Ishikawa (cell line): ENCODE data around the gene RBBP9.

Experiments used
- CEBPB ChIP-seq: IDR thresholded peaks from 2 replicates; pipeline ENCODE4 v1.6.1; 2012
- CREB1 ChIP-seq: IDR thresholded peaks from 2 replicates; pipeline ENCODE4 v1.6.1; 2012; ENCODE audit warnings: low read depth
- EGR1 ChIP-seq: IDR thresholded peaks from 2 replicates; pipeline ENCODE4 v1.6.1; 2012
- EP300 ChIP-seq: IDR thresholded peaks from 2 replicates; pipeline ENCODE4 v1.6.1; 2012; ENCODE audit warnings: borderline replicate concordance
- FOXM1 ChIP-seq: IDR thresholded peaks from 2 replicates; pipeline ENCODE4 v1.6.1; 2012; ENCODE audit warnings: low read depth, borderline replicate concordance
- NFIC ChIP-seq: IDR thresholded peaks from 2 replicates; pipeline ENCODE4 v1.6.1; 2012
- RAD21 ChIP-seq: IDR thresholded peaks from 2 replicates; pipeline ENCODE4 v1.6.1; 2012; ENCODE audit warnings: low read depth
- TAF1 ChIP-seq: IDR thresholded peaks from 2 replicates; pipeline ENCODE4 v1.6.1; 2012; ENCODE audit warnings: low read depth, mild to moderate bottlenecking
- TCF12 ChIP-seq: IDR thresholded peaks from 2 replicates; pipeline ENCODE4 v1.6.1; 2012; ENCODE audit warnings: low read depth
- TEAD4 ChIP-seq: IDR thresholded peaks from 2 replicates; pipeline ENCODE4 v1.6.1; 2012
- YY1 ChIP-seq: IDR thresholded peaks from 2 replicates; pipeline ENCODE4 v1.6.1; 2012; ENCODE audit warnings: low read depth
- ZBTB7A ChIP-seq: IDR thresholded peaks from 2 replicates; pipeline ENCODE4 v1.6.1; 2012; ENCODE audit warnings: low read depth
- TF ChIP-seq, protein P1 (sequence below): IDR thresholded peaks from 2 replicates; pipeline ENCODE4 v1.6.1; 2012
- TF ChIP-seq, protein P2 (sequence below): IDR thresholded peaks from 2 replicates; pipeline ENCODE4 v1.6.1; 2012
- TF ChIP-seq, protein P3 (sequence below): IDR thresholded peaks from 2 replicates; pipeline ENCODE4 v1.6.1; 2012; ENCODE audit warnings: low read depth, mild to moderate bottlenecking

Gene RBBP9

DNA sequence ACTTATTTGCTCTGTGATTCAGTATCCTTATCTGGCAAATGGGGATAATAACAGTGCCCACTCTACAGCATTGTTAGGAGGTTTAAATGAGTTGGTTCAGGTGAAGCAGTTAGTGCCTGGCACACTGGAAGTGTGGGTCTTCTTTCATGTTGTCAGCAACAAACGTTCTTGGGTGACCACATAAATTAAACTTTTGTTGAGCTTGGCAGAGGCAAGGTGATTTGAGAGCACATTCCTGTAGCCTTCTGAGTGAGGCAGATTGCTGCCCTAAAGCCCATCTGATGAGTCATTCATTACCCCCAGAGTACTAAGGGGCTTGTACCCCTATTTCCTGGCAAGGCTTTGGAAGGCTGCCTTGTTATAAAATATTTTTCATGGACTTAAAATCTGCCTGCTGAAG lies 36.5 kb upstream of the RBBP9 start:
- TF ChIP-seq FOXM1 (no peak), ZBTB7A (no peak), YY1 (no peak), TEAD4 (no peak), RAD21 (no peak), EP300 (no peak)
- TF ChIP-seq, protein P1, sequence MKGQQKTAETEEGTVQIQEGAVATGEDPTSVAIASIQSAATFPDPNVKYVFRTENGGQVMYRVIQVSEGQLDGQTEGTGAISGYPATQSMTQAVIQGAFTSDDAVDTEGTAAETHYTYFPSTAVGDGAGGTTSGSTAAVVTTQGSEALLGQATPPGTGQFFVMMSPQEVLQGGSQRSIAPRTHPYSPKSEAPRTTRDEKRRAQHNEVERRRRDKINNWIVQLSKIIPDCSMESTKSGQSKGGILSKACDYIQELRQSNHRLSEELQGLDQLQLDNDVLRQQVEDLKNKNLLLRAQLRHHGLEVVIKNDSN: no peak

DNA sequence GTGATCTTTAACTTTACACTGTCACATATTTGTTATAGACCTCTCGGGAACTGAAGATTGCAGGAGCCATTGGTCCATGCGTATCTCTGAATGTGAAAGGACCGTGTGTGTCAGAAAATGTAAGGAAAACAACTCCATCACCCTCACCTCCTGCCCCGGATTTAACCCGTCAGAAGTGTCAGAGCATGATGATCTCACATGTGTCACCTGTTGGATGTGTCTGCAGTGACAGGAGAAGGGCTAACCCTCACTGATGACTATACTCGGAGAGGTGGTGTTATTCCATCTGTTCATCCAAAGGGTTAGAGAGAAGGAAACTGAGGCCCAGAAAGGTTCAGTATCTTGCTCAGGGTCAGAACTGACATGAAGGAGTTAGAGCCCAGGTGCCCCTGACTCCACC lies 35.6 kb upstream of the RBBP9 start:
- TF ChIP-seq FOXM1: no peak
- no peak for TF ChIP-seq TEAD4
- TF ChIP-seq EP300: no peak
- no peak for TF ChIP-seq TCF12
- TF ChIP-seq ZBTB7A: no peak
- no peak for TF ChIP-seq RAD21
- TF ChIP-seq, protein P1: no peak

DNA sequence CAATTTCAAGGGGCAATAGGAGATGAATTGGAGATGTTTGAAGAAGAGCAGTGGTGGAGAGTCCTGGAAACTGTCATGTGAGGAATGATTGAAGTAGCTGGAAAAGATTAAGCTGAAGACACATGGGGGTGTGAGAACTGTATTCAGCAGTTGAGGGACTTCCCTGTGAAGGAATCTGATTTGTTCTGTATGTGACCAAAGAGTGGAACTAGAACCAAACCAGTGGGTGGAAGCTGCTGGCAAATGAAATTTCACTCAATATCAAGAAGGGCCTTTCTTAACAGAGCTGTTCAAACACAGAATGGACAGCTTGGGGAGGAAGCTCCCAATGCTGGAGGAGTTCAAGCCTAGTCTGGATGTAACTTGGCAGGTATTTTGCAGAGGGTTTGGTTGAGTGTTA lies 32.0 kb upstream of the RBBP9 start:
- TF ChIP-seq, protein P1: no peak
- TF ChIP-seq CREB1 (no peak), YY1 (no peak), NFIC (no peak), CEBPB (no peak), ZBTB7A (no peak), TAF1 (no peak), EGR1 (no peak), TEAD4 (no peak), TCF12 (no peak), FOXM1 (no peak), EP300 (no peak), RAD21 (no peak)
- TF ChIP-seq, protein P2, sequence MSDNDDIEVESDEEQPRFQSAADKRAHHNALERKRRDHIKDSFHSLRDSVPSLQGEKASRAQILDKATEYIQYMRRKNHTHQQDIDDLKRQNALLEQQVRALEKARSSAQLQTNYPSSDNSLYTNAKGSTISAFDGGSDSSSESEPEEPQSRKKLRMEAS: no peak
- TF ChIP-seq, protein P3, sequence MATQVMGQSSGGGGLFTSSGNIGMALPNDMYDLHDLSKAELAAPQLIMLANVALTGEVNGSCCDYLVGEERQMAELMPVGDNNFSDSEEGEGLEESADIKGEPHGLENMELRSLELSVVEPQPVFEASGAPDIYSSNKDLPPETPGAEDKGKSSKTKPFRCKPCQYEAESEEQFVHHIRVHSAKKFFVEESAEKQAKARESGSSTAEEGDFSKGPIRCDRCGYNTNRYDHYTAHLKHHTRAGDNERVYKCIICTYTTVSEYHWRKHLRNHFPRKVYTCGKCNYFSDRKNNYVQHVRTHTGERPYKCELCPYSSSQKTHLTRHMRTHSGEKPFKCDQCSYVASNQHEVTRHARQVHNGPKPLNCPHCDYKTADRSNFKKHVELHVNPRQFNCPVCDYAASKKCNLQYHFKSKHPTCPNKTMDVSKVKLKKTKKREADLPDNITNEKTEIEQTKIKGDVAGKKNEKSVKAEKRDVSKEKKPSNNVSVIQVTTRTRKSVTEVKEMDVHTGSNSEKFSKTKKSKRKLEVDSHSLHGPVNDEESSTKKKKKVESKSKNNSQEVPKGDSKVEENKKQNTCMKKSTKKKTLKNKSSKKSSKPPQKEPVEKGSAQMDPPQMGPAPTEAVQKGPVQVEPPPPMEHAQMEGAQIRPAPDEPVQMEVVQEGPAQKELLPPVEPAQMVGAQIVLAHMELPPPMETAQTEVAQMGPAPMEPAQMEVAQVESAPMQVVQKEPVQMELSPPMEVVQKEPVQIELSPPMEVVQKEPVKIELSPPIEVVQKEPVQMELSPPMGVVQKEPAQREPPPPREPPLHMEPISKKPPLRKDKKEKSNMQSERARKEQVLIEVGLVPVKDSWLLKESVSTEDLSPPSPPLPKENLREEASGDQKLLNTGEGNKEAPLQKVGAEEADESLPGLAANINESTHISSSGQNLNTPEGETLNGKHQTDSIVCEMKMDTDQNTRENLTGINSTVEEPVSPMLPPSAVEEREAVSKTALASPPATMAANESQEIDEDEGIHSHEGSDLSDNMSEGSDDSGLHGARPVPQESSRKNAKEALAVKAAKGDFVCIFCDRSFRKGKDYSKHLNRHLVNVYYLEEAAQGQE: no peak

DNA sequence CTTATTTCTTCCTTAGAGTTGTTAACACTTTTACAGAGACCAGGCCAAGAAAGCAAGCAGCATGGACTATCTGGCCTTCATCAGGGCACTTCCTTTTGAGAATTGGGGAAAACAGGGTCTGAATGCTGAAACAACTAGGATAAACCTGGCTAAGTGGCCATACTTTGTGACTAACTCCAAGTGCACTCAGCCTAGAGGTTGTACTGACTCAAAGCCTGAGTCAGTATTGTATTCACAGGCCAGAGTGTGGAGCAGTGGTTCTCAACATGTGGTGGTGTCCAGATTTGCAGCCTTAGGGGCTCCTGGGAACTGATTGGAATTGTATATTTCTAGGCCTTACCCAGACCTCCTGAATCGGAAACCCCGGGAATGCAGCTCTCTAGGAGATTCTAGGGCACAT lies 30.8 kb upstream of the RBBP9 start:
- TF ChIP-seq TEAD4 (no peak), CEBPB (no peak), CREB1 (no peak), YY1 (no peak), EP300 (no peak), NFIC (no peak), FOXM1 (no peak)
- TF ChIP-seq, protein P1: no peak
- TF ChIP-seq, protein P2: no peak

DNA sequence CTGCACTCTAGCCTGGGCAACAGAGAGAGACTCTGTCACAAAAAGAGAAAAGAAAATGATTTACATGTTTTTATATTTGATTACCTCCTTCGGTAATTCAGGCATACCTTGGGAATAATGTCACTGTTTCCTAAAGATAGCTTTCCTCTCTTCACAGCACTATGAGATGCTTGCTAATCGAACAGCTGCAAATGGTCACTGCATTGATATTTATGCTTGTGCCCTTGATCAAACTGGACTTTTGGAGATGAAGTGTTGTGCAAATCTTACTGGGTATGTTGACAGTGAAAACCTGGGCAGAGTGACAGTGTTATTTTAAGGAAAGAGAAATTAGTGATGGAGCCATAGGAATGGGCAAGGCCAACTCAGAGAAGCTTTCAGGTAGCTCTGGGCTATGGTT lies 30.3 kb upstream of the RBBP9 start:
- no peak for TF ChIP-seq TEAD4
- TF ChIP-seq TCF12: no peak
- TF ChIP-seq, protein P2: no peak
- no peak for TF ChIP-seq TAF1
- TF ChIP-seq EGR1: no peak

DNA sequence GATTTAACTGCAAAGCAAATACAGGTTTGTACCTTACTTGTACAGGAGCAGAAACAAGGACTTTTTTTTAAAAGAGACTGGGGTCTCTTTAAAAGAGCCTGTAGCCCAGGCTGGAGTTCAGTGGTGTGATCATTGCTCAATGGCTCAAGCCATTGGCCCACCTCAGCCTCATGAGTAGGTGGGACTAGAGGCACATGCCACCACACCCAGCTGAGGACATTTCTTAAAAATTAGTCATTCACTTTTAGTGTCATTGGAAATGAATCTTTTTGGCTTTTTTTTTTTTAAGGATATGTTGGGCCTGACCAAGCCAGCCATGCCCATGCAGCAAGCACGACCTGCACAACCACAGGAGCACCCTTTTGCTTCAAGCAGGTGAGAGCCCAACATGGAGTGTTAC lies 27.6 kb upstream of the RBBP9 start:
- TF ChIP-seq TCF12 (no peak), NFIC (no peak), CREB1 (no peak)

DNA sequence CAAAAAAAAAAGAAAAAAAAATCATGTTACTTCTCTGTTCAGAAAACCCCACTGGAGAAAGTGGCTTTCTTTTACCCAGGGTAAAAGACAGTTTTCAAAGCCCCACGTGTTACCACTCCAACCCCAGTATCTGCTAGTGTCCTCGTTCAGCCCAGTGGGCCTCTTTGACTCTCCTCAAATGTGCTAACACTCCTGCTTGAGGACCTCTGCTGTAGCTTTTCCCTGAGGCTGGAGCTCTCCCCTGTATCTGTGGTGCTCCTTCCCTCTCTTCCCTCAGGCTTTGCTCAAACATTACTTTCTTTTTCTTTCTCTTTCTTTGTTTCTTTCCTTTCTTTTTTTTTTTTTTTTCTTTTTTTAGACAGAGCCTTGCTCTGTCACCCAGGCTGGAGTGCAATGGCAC lies 26.0 kb upstream of the RBBP9 start:
- TF ChIP-seq TEAD4 (no peak), TAF1 (no peak), ZBTB7A (no peak), CREB1 (no peak), RAD21 (no peak), FOXM1 (no peak), NFIC (no peak), TCF12 (no peak), CEBPB (no peak), EP300 (no peak), YY1 (no peak), EGR1 (no peak)
- TF ChIP-seq, protein P2: no peak
- TF ChIP-seq, protein P3: no peak
- TF ChIP-seq, protein P1: no peak
